Choroid plexus epithelial cell (primary cell): Measurements from ENCODE around the gene SIMC1.

Experiments
- DNase-seq: peaks from one replicate; pipeline ENCODE4 v3.0.0-alpha.2; 2010; ENCODE audit warnings: low read depth
- H3K4me3 ChIP-seq: 2 replicates; pipeline ENCODE4 v1.5.1; 2011; ENCODE audit warnings: low read depth, mild to moderate bottlenecking, control low read depth, low read length, moderate library complexity
- CTCF ChIP-seq: conservative IDR thresholded peaks from 2 replicates; pipeline ENCODE4 v1.5.1; 2011; ENCODE audit warnings: low read depth, mild to moderate bottlenecking, control low read depth, inconsistent platforms, low read length, moderate library complexity

The SIMC1 gene

GRCh38 chr5:176364765-176365350, 126.6 kb downstream of the SIMC1 start:
- no peak for TF ChIP-seq CTCF

GRCh38 chr5:176365351-176366231, 127.4 kb downstream of the SIMC1 start, which contains the start of gene ARL10:
TSS of gene ARL10 (plus strand) at chr5:176365487. CDS start at chr5:176365564, 77 bp downstream.
- DNase-seq, result peak; percentile 33
- peak within 1 kb of the TSS; percentile 68 for H3K4me3 ChIP-seq
- TF ChIP-seq CTCF, result no peak

More at GRCh38 chr5:176364765-176365350, 126.6 kb downstream of the SIMC1 start:
- peak; percentile 25 for DNase-seq
- H3K4me3 ChIP-seq, result peak overlapping the region; percentile 68

- DNase-seq, result peak; percentile 17
- TF ChIP-seq CTCF, result no peak
- H3K4me3 ChIP-seq, result peak overlapping the region; percentile 68
Measured at GRCh38 chr5:176366232-176366894, 128.1 kb downstream of the SIMC1 start.

- H3K4me3 ChIP-seq, result no peak overlapping the region
- DNase-seq, result no peak
- TF ChIP-seq CTCF, result no peak
Measured at GRCh38 chr5:176368726-176369125, 130.5 kb downstream of the SIMC1 start.

GRCh38 chr5:176369934-176370711, 131.9 kb downstream of the SIMC1 start:
- H3K4me3 ChIP-seq, result no peak overlapping the region
- DNase-seq, result no peak
- no peak for TF ChIP-seq CTCF
